PC-9 (cell line): ENCODE data around the gene CCDC87. TPM values are rescaled to one million over a fixed set of nuclear protein-coding genes. Genes with fewer than 3 reads are reported as not detected.

Source experiments
- BruUV-seq: library from RNA; stranded (reverse); fragments of 400-500 nt; replicated peaks from 2 replicates; lab custom pipeline; 2021; lab: Mats Ljungman, UMichigan
- CTCF ChIA-PET: fragments of 300-600 bp; sonication (Branson Sonifier 250); formaldehyde crosslinking; loops from one replicate; lab custom pipeline; 2022; ENCODE audit warnings: antibody characterized with exemption; lab: Charles Lee
- POLR2A ChIA-PET: fragments of 300-600 bp; sonication (Branson Sonifier 250); formaldehyde crosslinking; loops from one replicate; lab custom pipeline; 2022; ENCODE audit warnings: antibody characterized with exemption; ENCODE audit not compliant: unreplicated experiment; lab: Charles Lee
- DNase-seq, 2 experiments: peaks; one replicate each; pipeline versions ENCODE4 v3.0.0 to v3.0.0-alpha.2; 2015 to 2022; ENCODE audit warnings: mixed read lengths in 1 of 2
- H2AFZ ChIP-seq: fragments of 200-600 bp; sonication (generic); 2 replicates; pipeline ENCODE4 v1.8.1; 2017; ENCODE audit warnings: antibody characterized with exemption
- H3F3A ChIP-seq: fragments of 200-600 bp; sonication (generic); 2 replicates; pipeline ENCODE4 v1.8.1; 2017; ENCODE audit warnings: antibody characterized with exemption, mild to moderate bottlenecking, low read depth; ENCODE audit not compliant: insufficient read depth
- H3K27ac ChIP-seq: fragments of 200-600 bp; sonication (generic); 2 replicates; pipeline ENCODE4 v1.6.1; 2016; ENCODE audit warnings: mixed run types
- H3K27me3 ChIP-seq: fragments of 200-600 bp; sonication (generic); 2 replicates; pipeline ENCODE4 v1.6.1; 2016; ENCODE audit warnings: low read depth, mixed run types; ENCODE audit not compliant: insufficient read depth
- H3K36me3 ChIP-seq: fragments of 200-600 bp; sonication (generic); 2 replicates; pipeline ENCODE4 v1.6.1; 2016; ENCODE audit warnings: low read depth, mixed run types
- H3K4me1 ChIP-seq: fragments of 200-600 bp; sonication (generic); replicated peaks from 2 replicates; pipeline ENCODE4 v1.6.1; 2016; ENCODE audit warnings: mixed run types; ENCODE audit not compliant: insufficient read depth
- H3K4me2 ChIP-seq: fragments of 200-600 bp; sonication (generic); 2 replicates; pipeline ENCODE4 v1.6.1; 2017; ENCODE audit warnings: mixed run types
- H3K4me3 ChIP-seq: fragments of 200-600 bp; sonication (generic); 2 replicates; pipeline ENCODE4 v1.6.1; 2016; ENCODE audit warnings: mixed run types
- H3K79me2 ChIP-seq: fragments of 200-600 bp; sonication (generic); 2 replicates; pipeline ENCODE4 v1.6.1; 2017; ENCODE audit warnings: low read depth, mixed run types
- H3K9me2 ChIP-seq: fragments of 200-600 bp; sonication (generic); 2 replicates; pipeline ENCODE4 v1.8.1; 2017; ENCODE audit warnings: mild to moderate bottlenecking; ENCODE audit not compliant: insufficient read depth
- H3K9me3 ChIP-seq: fragments of 200-600 bp; sonication (generic); 2 replicates; pipeline ENCODE4 v1.8.1; 2016; ENCODE audit warnings: low read depth; ENCODE audit not compliant: insufficient read depth
- H4K20me1 ChIP-seq: fragments of 200-600 bp; sonication (generic); 2 replicates; pipeline ENCODE4 v1.8.1; 2017; ENCODE audit not compliant: insufficient read depth
- EZH2 ChIP-seq: fragments of 200-600 bp; sonication (generic); IDR thresholded peaks from 2 replicates; pipeline ENCODE4 v1.8.0; 2017; ENCODE audit warnings: antibody characterized with exemption, low read depth
- intact Hi-C: fragments of 100-400 bp; cut with micrococcal nuclease; formaldehyde crosslinking; loops from one replicate; pipeline ENCODE4 v1.10.0; 2022; ENCODE audit not compliant: unreplicated experiment
- total RNA-seq: library from RNA; stranded (reverse); gene quantifications from 2 replicates; pipeline ENCODE4 v1.2.3, GENCODE V29; 2021
- TF ChIP-seq, protein P1 (sequence below): fragments of 200-600 bp; sonication (generic); conservative IDR thresholded peaks from 2 replicates; pipeline ENCODE4 v1.6.1; 2017; ENCODE audit warnings: mixed run types, antibody characterized with exemption, mild to moderate bottlenecking, moderate library complexity

CCDC87 gene
- total RNA-seq, 1 experiment from 2014 or later = 1.0 TPM

DNA sequence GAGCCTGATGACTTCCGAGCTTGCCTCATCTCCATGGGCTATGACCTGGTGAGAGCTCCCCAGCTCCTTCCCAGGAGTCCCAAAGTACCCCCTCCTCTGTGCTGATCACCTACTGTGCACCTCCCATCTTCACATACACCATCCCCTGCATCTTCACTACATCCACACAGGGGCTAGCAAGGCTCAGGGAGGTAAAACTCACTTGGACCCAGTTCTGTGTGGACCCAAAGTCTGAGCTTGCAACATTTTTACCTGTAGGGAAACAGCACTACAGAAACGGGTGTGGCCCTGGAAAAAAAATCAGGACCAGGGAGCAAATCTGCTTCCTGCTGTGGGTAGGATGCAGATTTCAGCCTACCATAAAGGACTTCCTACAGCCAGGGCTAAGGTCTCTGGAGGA lies 30.6 kb downstream of the CCDC87 start:
- H3K36me3 ChIP-seq = no peaks in the 10 kb centered on the region
- H3K9me2 ChIP-seq = no peaks in the 10 kb centered on the region
- DNase-seq = no peak
- no peaks in the 10 kb centered on the region; the same call in 1 of the 2 replicates for H4K20me1 ChIP-seq
- H3K9me3 ChIP-seq = no peaks in the 10 kb centered on the region
- POLR2A ChIA-PET = interaction anchor here (0.6 kb wide), 1 partner anchor 14 kb away, joined by 3 read pairs; no protein-coding TSS in a partner anchor
- H3K4me3 ChIP-seq = no peak overlapping the region
- no TSS peak for BruUV-seq
- H3K27me3 ChIP-seq = 0 out of 2 replicates have a peak, but pooled peaks cover 9% of the 10 kb centered on the region
- H3F3A ChIP-seq = no peaks in the 10 kb centered on the region
- intact Hi-C loops = no loop called here
- no peak overlapping the region for H3K27ac ChIP-seq
- H3K4me2 ChIP-seq = no peak overlapping the region
- TF ChIP-seq, protein P1, sequence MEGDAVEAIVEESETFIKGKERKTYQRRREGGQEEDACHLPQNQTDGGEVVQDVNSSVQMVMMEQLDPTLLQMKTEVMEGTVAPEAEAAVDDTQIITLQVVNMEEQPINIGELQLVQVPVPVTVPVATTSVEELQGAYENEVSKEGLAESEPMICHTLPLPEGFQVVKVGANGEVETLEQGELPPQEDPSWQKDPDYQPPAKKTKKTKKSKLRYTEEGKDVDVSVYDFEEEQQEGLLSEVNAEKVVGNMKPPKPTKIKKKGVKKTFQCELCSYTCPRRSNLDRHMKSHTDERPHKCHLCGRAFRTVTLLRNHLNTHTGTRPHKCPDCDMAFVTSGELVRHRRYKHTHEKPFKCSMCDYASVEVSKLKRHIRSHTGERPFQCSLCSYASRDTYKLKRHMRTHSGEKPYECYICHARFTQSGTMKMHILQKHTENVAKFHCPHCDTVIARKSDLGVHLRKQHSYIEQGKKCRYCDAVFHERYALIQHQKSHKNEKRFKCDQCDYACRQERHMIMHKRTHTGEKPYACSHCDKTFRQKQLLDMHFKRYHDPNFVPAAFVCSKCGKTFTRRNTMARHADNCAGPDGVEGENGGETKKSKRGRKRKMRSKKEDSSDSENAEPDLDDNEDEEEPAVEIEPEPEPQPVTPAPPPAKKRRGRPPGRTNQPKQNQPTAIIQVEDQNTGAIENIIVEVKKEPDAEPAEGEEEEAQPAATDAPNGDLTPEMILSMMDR = no peak
- TF ChIP-seq EZH2 = no peak
- no peaks in the 10 kb centered on the region for H3K4me1 ChIP-seq
- H2AFZ ChIP-seq = no peak overlapping the region
- H3K79me2 ChIP-seq = no peaks in the 10 kb centered on the region
- CTCF ChIA-PET = no interaction called here

DNA sequence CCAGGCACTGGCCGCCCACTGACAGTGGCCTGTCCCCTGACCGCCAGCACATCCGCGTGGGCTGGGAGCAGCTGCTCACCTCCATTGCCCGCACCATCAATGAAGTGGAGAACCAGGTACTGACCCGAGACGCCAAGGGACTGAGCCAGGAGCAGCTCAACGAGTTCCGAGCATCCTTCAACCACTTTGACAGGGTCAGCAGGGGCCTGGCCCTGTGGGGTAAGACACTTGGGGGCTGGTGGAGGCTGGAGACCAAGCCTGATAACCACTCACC lies 31.0 kb downstream of the CCDC87 start:
- Histone ChIP-seq H3K27ac (no peak overlapping the region), H2AFZ (no peak overlapping the region), H3K27me3 (0 out of 2 replicates have a peak, but pooled peaks cover 6% of the 10 kb centered on the region), H3K4me1 (no peaks in the 10 kb centered on the region), H3K4me3 (no peak overlapping the region), H3K9me3 (no peaks in the 10 kb centered on the region), H3K36me3 (no peaks in the 10 kb centered on the region), H3K4me2 (no peak overlapping the region), H3K79me2 (no peaks in the 10 kb centered on the region), H4K20me1 (no peaks in the 10 kb centered on the region; the same call in 1 of the 2 replicates), H3K9me2 (no peaks in the 10 kb centered on the region), H3F3A (no peaks in the 10 kb centered on the region)
- no peak for TF ChIP-seq EZH2
- TF ChIP-seq, protein P1 = no peak
- intact Hi-C loops = no loop called here
- CTCF ChIA-PET = no interaction called here
- POLR2A ChIA-PET = no interaction called here
- no TSS peak for BruUV-seq
- DNase-seq = no peak

DNA sequence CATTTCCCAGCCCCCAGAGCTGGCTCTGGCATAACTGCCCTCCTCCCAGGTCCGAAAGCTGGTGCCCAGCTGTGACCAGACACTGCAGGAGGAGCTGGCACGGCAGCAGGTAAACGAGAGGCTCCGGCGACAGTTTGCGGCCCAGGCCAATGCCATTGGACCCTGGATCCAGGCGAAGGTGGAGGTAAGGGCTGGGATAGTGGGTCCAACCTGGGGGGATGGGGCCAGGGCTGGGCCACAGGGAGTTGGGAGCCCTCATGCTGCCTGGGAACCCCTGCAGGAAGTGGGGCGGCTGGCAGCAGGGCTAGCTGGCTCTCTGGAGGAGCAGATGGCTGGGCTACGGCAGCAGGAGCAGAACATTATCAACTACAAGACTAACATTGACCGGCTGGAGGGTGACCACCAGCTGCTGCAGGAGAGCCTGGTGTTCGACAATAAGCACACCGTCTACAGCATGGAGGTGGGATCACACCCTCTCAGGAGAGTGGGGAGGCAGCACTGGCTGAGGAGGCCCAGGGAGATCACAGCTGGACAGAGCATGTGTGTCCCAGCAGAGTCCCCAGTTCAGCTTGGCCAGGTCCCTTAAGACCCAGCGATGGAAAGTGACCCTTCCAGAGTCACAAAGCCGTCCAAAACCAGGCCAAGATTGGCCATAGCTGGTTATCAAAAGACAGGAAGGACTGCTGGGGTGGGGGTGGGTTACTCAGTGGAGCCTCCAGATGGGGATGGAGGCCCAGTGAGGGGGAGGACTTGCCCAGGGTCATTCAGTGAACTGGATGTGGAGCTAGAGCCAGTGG lies 31.5 kb downstream of the CCDC87 start:
- Histone ChIP-seq H3K9me2 (no peaks in the 10 kb centered on the region), H2AFZ (no peak overlapping the region), H3K4me1 (no peaks in the 10 kb centered on the region), H3K9me3 (no peaks in the 10 kb centered on the region), H3K27ac (no peak overlapping the region), H3K79me2 (no peaks in the 10 kb centered on the region), H3K4me3 (no peak overlapping the region), H3K4me2 (no peak overlapping the region), H3K36me3 (no peaks in the 10 kb centered on the region), H3F3A (no peaks in the 10 kb centered on the region), H3K27me3 (0 out of 2 replicates have a peak, but pooled peaks cover 6% of the 10 kb centered on the region), H4K20me1 (no peaks in the 10 kb centered on the region; the same call in 1 of the 2 replicates)
- POLR2A ChIA-PET = interaction anchor here (0.7 kb wide), 2 partner anchors 249 to 273 kb away, joined by 3 to 7 read pairs; partner anchors contain the start of gene YIF1A
- TF ChIP-seq EZH2 = no peak
- TF ChIP-seq, protein P1 = no peak
- BruUV-seq = no TSS peak
- CTCF ChIA-PET = no interaction called here
- intact Hi-C loops = no loop called here
- DNase-seq = no peak
